Measurements from ENCODE around the gene FOXP1.
"Not testable (repeated sequence)": the region's sequence is repeated elsewhere in the genome, so short reads cannot be mapped to it uniquely, and the experiment has no call there.

FOXP1 gene

GRCh38 chr3:71330505-71330904 lies 253.0 kb downstream of the FOXP1 start:
- DNase-seq (ENCODE audit: low spot score) = no peak

GRCh38 chr3:71329817-71330216 lies 253.7 kb downstream of the FOXP1 start:
- DNase-seq (ENCODE audit: low spot score) = no peak

GRCh38 chr3:71328926-71329325 lies 254.6 kb downstream of the FOXP1 start:
- DNase-seq (ENCODE audit: low spot score) = no peak

- DNase-seq (ENCODE audit: low spot score) = no peak
Measured at GRCh38 chr3:71327936-71328335, 255.6 kb downstream of the FOXP1 start.

- no peak for DNase-seq (ENCODE audit: low spot score)
Measured at GRCh38 chr3:71325715-71326114, 257.8 kb downstream of the FOXP1 start.

GRCh38 chr3:71324224-71324623 lies 259.3 kb downstream of the FOXP1 start:
- DNase-seq (ENCODE audit: low spot score) = not testable (repeated sequence)

- no peak for DNase-seq (ENCODE audit: low spot score)
Measured at GRCh38 chr3:71323558-71323957, 260.0 kb downstream of the FOXP1 start.

GRCh38 chr3:71322154-71322553 lies 261.4 kb downstream of the FOXP1 start:
- no peak for DNase-seq (ENCODE audit: low spot score)

- DNase-seq (ENCODE audit: low spot score) = no peak
Measured at GRCh38 chr3:71319771-71320170, 263.8 kb downstream of the FOXP1 start.

- DNase-seq (ENCODE audit: low spot score) = no peak
Measured at GRCh38 chr3:71318458-71318827, 265.1 kb downstream of the FOXP1 start.

- no peak for DNase-seq (ENCODE audit: low spot score)
Measured at GRCh38 chr3:71317749-71318457, 265.6 kb downstream of the FOXP1 start.

GRCh38 chr3:71317140-71317539 lies 266.4 kb downstream of the FOXP1 start:
- DNase-seq (ENCODE audit: low spot score) = no peak

- DNase-seq (ENCODE audit: low spot score) = no peak
Measured at GRCh38 chr3:71316066-71316777, 267.3 kb downstream of the FOXP1 start.

GRCh38 chr3:71315431-71315830 lies 268.1 kb downstream of the FOXP1 start:
- DNase-seq (ENCODE audit: low spot score) = no peak

GRCh38 chr3:71313844-71314243 lies 269.7 kb downstream of the FOXP1 start:
- DNase-seq (ENCODE audit: low spot score) = no peak

- no peak for DNase-seq (ENCODE audit: low spot score)
Measured at GRCh38 chr3:71312461-71312860, 271.1 kb downstream of the FOXP1 start.

- no peak for DNase-seq (ENCODE audit: low spot score)
Measured at GRCh38 chr3:71311661-71312046, 271.9 kb downstream of the FOXP1 start.

GRCh38 chr3:71310980-71311660 lies 272.4 kb downstream of the FOXP1 start:
- no peak for DNase-seq (ENCODE audit: low spot score)

- DNase-seq (ENCODE audit: low spot score) = no peak
Measured at GRCh38 chr3:71310359-71310979, 273.1 kb downstream of the FOXP1 start.

- no peak for DNase-seq (ENCODE audit: low spot score)
Measured at GRCh38 chr3:71309886-71310285, 273.6 kb downstream of the FOXP1 start.

- DNase-seq (ENCODE audit: low spot score) = peak; percentile 43
Measured at GRCh38 chr3:71309342-71309741, 274.2 kb downstream of the FOXP1 start.

- DNase-seq (ENCODE audit: low spot score) = no peak
Measured at GRCh38 chr3:71308836-71309235, 274.7 kb downstream of the FOXP1 start.
